IPS-NIHi7 (cell line): ENCODE results near the gene LPCAT2.

ENCODE experiments used
- DNase-seq: peaks from one replicate; pipeline ENCODE4 v3.0.0; 2012; ENCODE audit warnings: mixed read lengths; ENCODE audit errors: extremely low spot score

Gene LPCAT2

DNA sequence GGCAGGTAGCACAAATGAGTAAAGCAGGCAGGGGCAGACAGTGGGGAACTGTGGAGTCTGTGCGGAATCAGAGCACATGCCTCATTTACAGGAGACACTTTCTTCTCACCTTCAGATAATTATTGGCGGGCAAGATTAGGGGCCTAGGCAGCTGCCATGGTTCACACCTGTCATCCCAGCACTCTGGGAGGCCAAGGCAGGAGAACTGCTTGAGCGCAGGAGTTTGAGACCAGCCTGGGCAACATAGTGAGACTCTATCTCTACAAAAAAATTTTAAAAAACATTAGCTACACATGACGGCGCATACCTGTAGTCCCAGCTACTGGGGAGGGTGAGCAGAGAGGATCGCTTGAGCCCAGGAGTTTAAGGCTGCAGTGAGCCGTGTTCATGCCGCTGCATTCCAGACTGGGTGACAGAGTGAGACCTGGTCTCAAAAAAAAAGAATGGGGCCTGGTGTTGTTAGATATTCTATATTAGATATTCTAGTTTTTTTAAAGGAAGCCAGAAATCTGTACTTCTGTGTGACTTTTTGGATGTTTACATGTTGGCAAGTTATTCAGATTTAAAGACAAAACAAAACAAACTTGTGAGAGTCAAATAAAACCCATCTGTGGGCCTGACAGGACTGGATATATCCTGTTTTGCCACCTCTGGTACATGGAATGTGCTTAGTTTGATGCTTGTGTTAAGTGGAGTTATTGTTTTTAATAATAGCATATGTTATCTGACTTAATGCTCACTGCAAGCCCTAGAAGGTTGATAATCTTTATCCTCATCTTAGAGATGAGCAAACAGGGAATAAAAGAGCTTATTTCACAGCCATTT lies 4.9 kb upstream of the LPCAT2 start:
- no peak for DNase-seq

DNA sequence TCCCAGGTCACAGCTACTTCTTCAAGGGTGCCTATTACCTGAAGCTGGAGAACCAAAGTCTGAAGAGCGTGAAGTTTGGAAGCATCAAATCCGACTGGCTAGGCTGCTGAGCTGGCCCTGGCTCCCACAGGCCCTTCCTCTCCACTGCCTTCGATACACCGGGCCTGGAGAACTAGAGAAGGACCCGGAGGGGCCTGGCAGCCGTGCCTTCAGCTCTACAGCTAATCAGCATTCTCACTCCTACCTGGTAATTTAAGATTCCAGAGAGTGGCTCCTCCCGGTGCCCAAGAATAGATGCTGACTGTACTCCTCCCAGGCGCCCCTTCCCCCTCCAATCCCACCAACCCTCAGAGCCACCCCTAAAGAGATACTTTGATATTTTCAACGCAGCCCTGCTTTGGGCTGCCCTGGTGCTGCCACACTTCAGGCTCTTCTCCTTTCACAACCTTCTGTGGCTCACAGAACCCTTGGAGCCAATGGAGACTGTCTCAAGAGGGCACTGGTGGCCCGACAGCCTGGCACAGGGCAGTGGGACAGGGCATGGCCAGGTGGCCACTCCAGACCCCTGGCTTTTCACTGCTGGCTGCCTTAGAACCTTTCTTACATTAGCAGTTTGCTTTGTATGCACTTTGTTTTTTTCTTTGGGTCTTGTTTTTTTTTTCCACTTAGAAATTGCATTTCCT lies 3.4 kb upstream of the LPCAT2 start:
- no peak for DNase-seq

DNA sequence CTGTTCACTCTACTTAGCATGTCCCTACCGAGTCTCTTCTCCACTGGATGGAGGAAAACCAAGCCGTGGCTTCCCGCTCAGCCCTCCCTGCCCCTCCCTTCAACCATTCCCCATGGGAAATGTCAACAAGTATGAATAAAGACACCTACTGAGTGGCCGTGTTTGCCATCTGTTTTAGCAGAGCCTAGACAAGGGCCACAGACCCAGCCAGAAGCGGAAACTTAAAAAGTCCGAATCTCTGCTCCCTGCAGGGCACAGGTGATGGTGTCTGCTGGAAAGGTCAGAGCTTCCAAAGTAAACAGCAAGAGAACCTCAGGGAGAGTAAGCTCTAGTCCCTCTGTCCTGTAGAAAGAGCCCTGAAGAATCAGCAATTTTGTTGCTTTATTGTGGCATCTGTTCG lies 2.8 kb upstream of the LPCAT2 start:
- no peak for DNase-seq

DNA sequence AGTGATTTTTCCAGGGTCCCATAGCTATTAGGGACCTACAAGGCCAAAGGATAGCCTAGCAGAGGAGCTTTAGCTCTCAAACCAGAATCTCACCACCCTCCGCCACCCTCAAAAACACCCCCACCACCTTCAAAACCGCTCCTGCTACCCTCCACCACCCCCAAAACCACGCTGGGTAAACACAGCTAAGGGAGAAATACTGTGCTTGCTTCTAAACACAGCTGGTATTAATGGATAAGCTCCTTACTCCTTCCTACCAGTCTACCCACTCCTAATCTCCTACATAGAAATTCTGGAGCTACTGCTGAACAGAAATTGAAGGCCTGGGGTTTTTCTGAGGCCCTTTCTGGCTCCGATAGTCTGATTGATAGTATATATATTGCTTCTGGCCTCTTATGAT lies 2.2 kb upstream of the LPCAT2 start:
- no peak for DNase-seq

DNA sequence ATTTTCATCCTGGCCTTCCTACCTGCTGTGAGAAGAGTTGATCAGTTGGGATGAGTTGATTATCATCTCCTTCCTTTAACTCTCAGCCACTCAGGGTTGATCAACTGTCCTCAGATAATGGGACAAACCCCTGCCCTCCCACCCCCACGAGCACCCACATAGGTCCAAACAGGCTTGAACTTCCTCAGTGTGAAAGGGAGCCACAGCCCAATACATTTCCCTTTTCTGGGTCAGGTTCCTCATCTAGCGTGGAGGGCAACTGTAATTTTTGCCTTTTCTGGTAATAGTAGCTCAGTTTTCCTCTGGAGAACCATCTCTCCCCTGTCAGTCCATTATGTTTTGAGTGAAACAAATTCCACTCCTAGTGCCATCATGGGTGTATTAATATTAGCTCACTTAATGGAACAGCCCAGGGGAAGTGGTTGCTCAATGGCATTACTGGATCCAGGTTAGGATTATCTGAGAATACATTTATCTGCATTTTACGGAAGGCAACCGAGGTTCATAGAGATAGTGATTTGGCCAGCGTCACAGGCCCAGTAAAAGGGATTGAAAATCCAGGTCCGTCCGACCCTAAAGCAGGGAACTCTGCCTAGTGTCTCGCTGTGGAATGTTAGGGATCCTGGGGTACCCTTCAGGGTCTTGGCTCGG lies 476 bp upstream of the LPCAT2 start:
- no peak for DNase-seq

DNA sequence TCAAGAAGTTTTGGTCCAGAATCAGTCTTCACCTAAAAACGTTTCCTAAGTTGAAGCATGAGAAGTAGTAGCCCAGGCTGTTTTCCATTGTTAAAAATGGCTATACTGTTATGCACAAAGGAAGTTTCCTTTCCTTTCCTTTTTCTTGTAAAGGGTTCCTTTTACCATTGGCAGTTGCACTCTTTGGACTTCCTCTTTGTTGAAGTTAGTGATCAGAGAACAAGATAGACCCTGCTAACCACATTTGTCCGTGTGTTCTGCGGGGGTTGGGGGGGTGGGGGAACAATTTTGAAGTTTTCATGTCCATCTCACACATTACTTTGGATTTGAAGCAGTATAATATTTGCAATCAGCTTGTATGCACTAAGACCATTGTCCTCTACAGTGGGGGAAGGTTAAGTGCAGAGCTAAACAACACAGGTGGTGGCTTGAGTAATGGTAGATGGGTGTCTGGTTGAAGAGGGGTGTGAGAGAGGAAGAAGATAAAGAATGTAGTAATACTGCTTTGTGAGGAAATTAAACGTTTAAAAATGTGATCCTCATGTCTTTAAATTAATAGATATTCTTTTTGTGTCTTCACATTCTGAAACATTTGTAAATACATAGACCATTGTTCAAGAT lies 1.4 kb downstream of the LPCAT2 start:
- no peak for DNase-seq

DNA sequence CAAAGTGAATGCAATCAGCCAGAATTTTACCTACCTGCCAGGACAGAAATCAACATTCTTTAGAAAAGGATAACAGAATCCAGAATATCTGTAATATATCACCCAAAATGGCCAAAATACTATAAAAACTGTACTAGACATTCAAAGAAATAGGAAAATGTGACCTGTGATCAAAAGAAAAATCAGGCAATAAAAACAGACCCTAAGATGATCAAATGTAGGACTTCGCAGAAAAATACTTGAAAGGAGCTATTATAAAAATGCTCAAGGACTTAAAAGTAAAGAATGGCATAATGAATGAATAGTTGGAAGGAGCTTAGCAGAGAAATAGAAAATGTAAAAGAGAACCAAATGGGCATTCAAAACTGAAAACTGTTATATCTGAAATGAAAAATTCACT lies 4.1 kb downstream of the LPCAT2 start:
- no peak for DNase-seq

DNA sequence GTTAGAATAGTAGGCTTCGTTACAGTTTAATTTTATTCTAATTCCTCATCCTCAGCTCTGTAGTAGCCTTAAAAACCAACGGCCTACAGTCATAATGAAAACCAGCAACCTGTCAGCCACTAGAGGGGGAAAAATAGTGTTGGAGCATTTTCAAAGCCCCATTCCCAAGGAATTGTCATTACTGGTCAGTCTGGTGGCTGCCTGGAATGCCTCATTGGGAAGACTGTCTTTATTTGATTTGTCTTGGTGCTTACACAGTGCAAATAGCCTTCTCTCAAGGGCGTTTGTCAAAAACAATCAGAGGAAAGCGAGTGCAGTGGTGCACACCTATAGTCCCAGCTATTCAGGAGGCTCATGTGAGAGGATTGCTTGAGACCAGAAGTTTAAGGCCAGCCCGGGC lies 4.7 kb downstream of the LPCAT2 start:
- DNase-seq: no peak

DNA sequence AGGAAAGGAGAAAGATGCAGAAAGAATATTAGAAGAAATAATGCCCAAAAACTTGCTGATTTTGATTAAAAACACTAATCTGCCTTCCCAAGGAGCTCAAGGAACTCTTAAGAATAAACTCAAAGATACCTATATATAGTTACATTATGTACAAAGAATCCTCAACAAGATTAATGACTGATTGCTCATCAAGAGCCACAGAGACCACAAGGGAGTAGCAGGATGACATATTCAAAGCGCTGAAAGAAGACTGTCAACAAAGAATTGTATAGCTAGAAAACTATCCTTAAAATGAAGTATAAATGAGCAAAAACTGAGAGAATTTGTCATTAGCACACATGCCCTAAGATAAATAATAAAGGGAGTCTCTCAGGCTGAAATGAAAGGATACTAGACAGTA lies 6.2 kb downstream of the LPCAT2 start:
- no peak for DNase-seq

DNA sequence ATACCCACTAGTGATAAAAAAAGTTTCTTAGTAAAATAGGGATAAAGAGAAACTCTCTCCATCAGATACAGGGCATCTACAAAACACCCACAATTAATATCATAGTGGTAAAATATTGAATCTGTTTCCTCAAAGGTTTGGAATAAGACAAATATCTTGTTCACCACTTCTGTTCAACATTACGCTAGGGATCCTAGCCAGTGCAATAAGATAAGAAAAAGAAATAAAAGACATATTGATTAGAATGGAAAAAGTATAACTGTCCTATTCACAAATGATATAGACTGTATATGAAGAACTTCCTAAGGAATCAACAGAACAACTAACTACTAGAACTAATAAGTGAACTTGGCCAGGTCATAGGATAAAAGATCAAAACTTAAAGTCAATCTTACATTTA lies 12.9 kb downstream of the LPCAT2 start:
- DNase-seq: no peak

DNA sequence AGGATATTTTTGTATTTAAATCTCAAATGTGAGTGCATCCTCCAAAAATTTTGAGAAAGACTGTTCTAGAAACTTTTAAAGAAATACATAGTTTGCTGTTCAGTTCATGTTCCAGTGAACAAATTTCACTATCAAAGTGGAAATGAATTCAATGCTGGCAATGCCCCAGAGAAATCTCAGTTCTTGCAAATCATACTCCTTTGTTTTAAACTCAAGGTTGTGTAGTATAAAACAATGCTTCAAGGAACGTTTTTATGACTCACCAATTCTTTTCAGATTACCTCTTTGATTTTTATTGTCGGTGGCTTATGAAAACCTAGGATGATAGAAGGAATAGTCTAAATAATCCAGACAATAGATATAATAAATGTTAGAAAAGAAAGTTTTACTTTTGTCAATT lies 17.6 kb downstream of the LPCAT2 start:
- no peak for DNase-seq

DNA sequence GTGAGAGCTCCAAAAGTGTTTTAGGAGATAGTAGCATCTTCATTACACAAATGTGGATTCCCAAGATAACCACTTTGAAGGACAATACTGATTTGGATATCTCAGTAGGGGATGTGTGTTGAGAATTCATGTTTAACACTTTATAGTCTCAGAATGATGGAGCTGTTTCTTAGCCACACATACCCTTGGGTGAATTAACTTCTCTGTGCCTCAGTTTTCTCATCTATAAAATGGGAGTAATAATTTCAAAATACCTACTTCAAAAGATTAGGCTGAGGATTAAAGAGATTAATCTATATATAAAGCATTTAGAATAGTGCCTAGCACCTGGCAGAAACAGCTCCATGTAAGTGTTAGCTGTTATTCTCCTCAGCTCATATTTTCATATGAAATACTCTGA lies 19.0 kb downstream of the LPCAT2 start:
- DNase-seq: no peak

DNA sequence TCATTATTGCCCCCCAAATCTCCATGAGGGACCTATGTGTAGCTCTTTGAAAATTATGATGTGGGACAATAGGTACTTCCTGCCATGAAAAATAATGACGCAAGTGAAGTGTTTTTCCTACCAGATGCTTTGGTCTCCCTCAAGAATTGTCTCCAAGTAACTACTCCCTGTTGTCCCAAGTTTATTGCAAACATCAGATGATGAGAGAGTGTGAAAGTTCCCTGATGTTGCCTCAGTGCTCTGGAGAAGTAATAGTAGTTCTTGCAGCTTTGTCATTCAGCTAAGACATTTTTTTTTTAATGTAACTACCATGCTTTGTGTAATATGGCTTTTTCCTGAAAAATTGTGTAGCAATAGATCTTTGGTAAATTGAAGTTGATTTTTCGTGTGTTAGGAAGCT lies 20.1 kb downstream of the LPCAT2 start:
- DNase-seq: no peak

DNA sequence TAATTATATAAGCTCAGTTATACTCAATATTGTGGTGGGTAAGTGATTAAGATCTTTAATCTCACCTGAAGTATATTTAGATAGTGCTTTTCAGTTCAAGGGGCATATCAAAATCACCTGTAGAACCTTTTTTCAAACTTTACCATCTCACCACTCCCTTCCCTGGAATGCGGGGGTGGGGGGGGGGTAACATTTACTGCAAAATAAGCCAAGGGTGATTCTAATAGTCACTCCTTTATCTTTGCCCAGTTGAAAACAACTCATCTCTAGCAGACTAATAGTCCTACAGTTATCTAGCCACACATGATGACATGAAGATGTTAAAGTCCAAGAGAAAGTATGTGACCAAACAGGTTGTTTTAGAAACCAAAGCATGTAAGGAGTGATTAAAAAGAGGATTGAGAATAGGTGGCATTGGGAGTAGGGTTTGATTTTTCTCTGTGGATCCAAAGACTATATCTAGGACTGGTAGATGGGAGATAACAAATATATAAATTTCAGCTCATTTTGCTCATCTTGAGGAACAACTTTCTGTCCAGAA lies 21.5 kb downstream of the LPCAT2 start:
- no peak for DNase-seq

DNA sequence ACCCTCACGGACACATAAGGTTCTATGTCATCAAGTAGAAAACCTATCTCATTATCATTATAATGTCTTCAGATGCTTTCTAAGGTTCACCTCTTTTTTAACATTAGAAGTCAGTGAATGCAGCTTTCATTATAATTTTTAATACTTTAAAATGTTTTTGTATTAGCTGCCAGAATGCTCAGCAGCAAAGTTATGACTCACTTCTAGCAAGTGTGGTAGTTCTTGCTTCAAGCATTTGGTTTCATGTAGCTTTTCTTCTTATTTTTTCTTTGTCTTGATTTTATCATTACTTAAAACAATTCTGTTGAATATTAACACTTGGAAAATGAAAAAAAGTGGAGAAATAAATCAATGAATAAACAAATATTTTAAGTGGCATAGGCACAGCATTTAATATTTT lies 23.4 kb downstream of the LPCAT2 start:
- no peak for DNase-seq

DNA sequence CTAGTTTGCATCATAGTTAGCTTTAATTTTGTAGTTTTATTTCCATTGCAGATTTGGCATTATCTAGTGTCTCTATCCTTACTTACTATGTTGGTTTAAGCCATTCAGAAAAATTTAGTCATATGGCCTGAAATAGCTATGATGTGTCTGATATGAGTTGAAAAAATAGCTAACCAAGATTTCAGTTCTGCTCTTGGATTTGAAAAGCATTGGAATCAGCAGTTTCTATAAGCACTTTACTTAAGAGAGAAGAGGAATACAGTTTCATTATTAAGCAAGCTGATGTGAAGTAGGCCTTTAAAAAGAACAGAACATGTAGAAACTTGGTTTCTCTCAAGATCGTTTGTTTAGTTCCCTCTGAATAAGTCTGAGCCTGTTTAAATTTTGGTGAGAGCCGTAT lies 25.9 kb downstream of the LPCAT2 start:
- DNase-seq: no peak

DNA sequence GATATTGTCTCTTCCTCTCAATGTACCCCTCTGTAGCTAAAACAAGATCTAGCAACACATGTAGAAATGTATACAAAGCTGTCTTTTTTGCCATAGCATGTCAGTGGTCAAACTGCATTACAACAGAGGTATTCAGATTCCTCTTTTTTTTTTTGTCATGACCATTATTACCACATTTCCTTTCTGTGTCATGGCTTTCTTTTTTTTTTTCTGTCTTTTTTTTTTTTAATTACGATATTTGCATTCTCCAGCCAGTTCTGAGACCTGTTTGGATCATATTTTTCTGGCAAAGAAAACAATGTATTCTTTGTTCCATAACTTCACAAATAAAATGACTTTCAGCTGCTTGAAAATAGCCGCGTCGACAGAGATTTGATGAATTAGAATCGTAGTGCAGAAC lies 30.2 kb downstream of the LPCAT2 start:
- no peak for DNase-seq

DNA sequence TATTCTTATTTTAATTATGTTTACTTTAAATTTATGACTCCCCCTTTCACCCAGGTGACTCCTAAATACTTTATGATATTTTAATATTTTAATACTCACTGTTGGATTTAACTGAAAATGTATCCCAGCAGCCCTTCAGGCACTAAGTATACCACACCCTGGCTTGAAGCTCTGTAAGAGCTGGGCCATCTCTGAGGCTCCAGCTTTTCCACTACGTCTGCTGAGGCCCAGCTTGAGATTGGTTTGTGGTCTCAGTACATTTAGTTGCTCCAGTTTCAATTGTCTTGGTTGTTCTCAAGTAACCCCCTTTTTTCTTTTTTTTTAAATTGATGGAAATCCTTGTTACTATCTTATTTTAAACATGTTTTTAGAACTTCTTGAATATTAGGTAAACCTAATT lies 30.6 kb downstream of the LPCAT2 start:
- no peak for DNase-seq

DNA sequence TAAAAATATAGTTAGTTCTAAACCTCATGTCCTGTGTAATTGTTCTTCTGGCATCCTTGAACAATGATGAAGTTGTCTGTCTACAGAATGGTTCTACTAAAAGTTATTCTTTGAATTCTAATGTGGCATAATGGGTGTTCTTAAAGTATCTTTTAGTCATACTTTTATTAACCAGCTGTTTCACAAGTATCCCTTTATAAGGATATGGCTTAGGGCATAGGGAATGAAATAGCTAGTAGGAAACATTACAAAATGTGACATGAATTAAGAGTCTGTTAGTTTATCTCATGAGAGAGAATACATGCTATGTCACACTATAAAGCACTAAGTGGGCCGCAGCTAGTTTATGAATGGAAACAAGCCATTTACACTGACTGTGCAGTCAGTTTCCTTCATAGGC lies 31.3 kb downstream of the LPCAT2 start:
- DNase-seq: no peak

DNA sequence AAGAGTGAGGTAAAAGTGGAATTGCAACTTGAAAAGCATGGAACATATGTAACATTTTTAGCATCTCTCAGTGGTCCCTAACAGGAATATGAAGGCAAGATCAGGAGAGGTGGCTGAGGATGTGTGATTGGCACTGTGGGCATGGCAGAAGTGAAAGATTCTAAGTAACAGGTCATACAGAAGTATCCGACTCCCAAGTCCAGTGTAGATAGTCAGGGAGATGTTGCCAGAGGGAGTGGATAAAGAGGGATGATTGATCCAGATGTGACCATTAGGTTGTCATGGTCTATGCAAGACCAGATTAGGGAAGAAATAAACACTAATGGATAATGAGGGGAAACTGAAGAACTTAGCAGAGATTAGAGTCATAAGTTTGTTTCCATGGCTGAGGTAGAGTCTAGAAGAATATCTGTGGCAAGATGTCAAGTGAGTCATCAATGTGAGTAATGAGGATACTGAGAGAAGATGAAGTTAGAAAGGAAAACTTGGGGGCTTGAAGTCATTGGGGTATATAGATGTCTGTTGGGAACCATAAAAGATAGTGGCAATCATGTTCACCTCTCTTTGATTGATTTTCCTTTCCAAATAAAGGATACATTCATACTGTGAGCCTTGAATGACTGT lies 33.7 kb downstream of the LPCAT2 start:
- DNase-seq: no peak

DNA sequence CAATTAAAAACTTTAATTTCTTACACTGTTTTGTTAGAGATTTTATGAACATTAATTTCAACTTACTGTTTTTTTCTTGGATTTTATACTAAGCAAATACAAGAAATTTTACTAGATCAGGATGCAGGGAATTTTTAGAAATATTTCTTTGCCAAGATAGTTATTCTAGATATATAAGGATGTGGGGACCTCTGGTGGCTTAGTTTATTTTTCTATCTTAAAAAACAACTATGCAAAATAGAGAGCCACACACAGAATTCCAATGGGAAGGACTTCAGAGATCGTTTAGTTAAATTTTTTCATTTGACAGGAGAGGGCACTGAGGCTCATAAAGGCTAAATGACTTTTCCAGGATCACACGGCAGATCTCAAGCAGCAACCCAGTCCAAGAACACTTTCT lies 34.6 kb downstream of the LPCAT2 start:
- DNase-seq: peak; percentile 12

DNA sequence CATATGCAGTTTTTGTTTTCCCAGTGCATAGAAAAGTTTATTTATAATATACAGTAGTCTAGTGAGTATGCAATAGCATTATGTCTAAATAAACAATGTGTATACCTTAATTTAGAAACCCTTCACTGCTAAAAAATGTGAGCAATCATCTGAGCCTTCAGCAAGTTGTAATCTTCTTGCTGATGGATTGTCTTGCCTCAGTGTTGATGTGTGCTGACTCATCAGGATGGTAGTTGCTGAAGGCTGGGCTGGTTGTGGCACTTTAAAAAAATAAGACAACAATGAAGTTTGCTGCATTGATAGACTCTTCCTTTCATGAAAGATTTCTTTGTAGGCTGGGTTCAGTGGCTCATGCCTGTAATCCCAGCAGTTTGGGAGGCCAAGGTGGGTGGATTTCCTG lies 43.7 kb downstream of the LPCAT2 start:
- no peak for DNase-seq
